A673 (cell line): Measurements from ENCODE around the gene ABCC9. TPM values are rescaled to one million over a fixed set of nuclear protein-coding genes. Genes with fewer than 3 reads are reported as not detected.

Source experiments
- BruUV-seq: library from RNA; stranded (reverse); fragments of 400-500 nt; replicated peaks from 2 replicates; lab custom pipeline; 2021; lab: Mats Ljungman, UMichigan
- CTCF ChIA-PET: fragments of 300-600 bp; sonication (Branson Sonifier 250); formaldehyde crosslinking; loops from one replicate; lab custom pipeline; 2022; ENCODE audit warnings: antibody characterized with exemption; lab: Charles Lee
- POLR2A ChIA-PET: fragments of 300-600 bp; sonication (Branson Sonifier 250); formaldehyde crosslinking; loops from one replicate; lab custom pipeline; 2022; ENCODE audit warnings: antibody characterized with exemption; ENCODE audit not compliant: low non-redundant PET; lab: Charles Lee
- DNase-seq: peaks from one replicate; pipeline ENCODE4 v3.0.0-alpha.2; 2015; ENCODE audit warnings: low spot score
- H3K27ac ChIP-seq: fragments of 200-600 bp; sonication (generic); 2 replicates; pipeline ENCODE4 v1.5.1; 2016; ENCODE audit warnings: mixed run types, low read depth, mild to moderate bottlenecking, mixed read lengths, antibody characterized with exemption, low read length; ENCODE audit not compliant: poor library complexity, severe bottlenecking
- H3K27me3 ChIP-seq: fragments of 200-600 bp; sonication (generic); replicated peaks from 2 replicates; pipeline ENCODE4 v1.6.1; 2017; ENCODE audit warnings: mixed run types, low read depth, mild to moderate bottlenecking, mixed read lengths, antibody characterized with exemption, low read length; ENCODE audit not compliant: insufficient read depth, poor library complexity
- H3K36me3 ChIP-seq: fragments of 200-600 bp; sonication (generic); 2 replicates; pipeline ENCODE4 v1.6.1; 2016; ENCODE audit warnings: mixed run types, mild to moderate bottlenecking, mixed read lengths, antibody characterized with exemption, low read length; ENCODE audit not compliant: insufficient read depth, poor library complexity, severe bottlenecking
- H3K4me1 ChIP-seq: fragments of 200-600 bp; sonication (generic); 2 replicates; pipeline ENCODE4 v1.6.1; 2017; ENCODE audit warnings: mixed run types, mild to moderate bottlenecking, mixed read lengths, antibody characterized with exemption, low read length; ENCODE audit not compliant: insufficient read depth, poor library complexity, severe bottlenecking
- H3K4me3 ChIP-seq: fragments of 200-600 bp; sonication (generic); 2 replicates; pipeline ENCODE4 v1.5.1; 2016; ENCODE audit warnings: low read depth, mixed run types, mild to moderate bottlenecking, mixed read lengths, low read length; ENCODE audit not compliant: poor library complexity, severe bottlenecking
- H3K9me3 ChIP-seq: fragments of 200-600 bp; sonication (generic); 2 replicates; pipeline ENCODE4 v1.6.1; 2016; ENCODE audit warnings: mixed run types, low read depth, mild to moderate bottlenecking, mixed read lengths, antibody characterized with exemption, low read length; ENCODE audit not compliant: poor library complexity, severe bottlenecking
- CTCF ChIP-seq: fragments of 300-800, 200-600 bp; sonication (generic); conservative IDR thresholded peaks from 2 replicates; pipeline ENCODE4 v1.5.1; 2017; ENCODE audit warnings: low read depth, mild to moderate bottlenecking, antibody characterized with exemption, low read length, moderate library complexity, mixed read lengths
- EZH2 ChIP-seq: fragments of 200-600 bp; sonication (generic); IDR thresholded peaks from 2 replicates; pipeline ENCODE4 v1.6.1; 2017; ENCODE audit warnings: borderline replicate concordance, low read depth, mild to moderate bottlenecking, mixed read lengths, antibody characterized with exemption, low read length; ENCODE audit not compliant: poor library complexity, severe bottlenecking
- intact Hi-C: fragments of 100-400 bp; cut with micrococcal nuclease; formaldehyde crosslinking; loops from one replicate; pipeline ENCODE4 v1.10.0; 2022; ENCODE audit not compliant: unreplicated experiment
- total RNA-seq: library from RNA; stranded (reverse); gene quantifications from 2 replicates; pipeline ENCODE4 v1.2.3, GENCODE V29; 2021

The ABCC9 gene
- total RNA-seq, 1 experiment from 2014 or later, result not detected

- no peaks in the 10 kb centered on the region for H3K4me1 ChIP-seq
- POLR2A ChIA-PET, result no interaction called here
- H3K9me3 ChIP-seq, result no peaks in the 10 kb centered on the region
- H3K36me3 ChIP-seq, result no peaks in the 10 kb centered on the region
- CTCF ChIA-PET, result no interaction called here
- TF ChIP-seq EZH2, result no peak
- no peak for TF ChIP-seq CTCF
- intact Hi-C loops, result no loop called here
- H3K4me3 ChIP-seq, result no peak overlapping the region
- no peak for DNase-seq
- H3K27me3 ChIP-seq, result no peaks in the 10 kb centered on the region
- no TSS peak for BruUV-seq
- H3K27ac ChIP-seq, result no peak overlapping the region
These were observed 139.5 kb downstream of the ABCC9 start for GRCh38 chr12:21801522-21802288.

- Histone ChIP-seq H3K27ac (no peak overlapping the region), H3K27me3 (no peaks in the 10 kb centered on the region), H3K36me3 (no peaks in the 10 kb centered on the region), H3K9me3 (no peaks in the 10 kb centered on the region), H3K4me1 (no peaks in the 10 kb centered on the region), H3K4me3 (no peak overlapping the region)
- no peak for TF ChIP-seq CTCF
- no peak for TF ChIP-seq EZH2
- CTCF ChIA-PET, result no interaction called here
- no TSS peak for BruUV-seq
- POLR2A ChIA-PET, result no interaction called here
- intact Hi-C loops, result no loop called here
- no peak for DNase-seq
These were observed 141.2 kb downstream of the ABCC9 start for GRCh38 chr12:21800011-21800410.

- H3K9me3 ChIP-seq, result no peaks in the 10 kb centered on the region
- H3K4me1 ChIP-seq, result no peaks in the 10 kb centered on the region
- intact Hi-C loops, result no loop called here
- no peak for DNase-seq
- BruUV-seq, result no TSS peak
- CTCF ChIA-PET, result no interaction called here
- no peaks in the 10 kb centered on the region for H3K27me3 ChIP-seq
- POLR2A ChIA-PET, result no interaction called here
- H3K4me3 ChIP-seq, result no peak overlapping the region
- TF ChIP-seq CTCF (no peak), EZH2 (no peak)
- H3K27ac ChIP-seq, result no peak overlapping the region
- no peaks in the 10 kb centered on the region for H3K36me3 ChIP-seq
These were observed 143.7 kb downstream of the ABCC9 start for GRCh38 chr12:21797539-21797938.
